Measurements from ENCODE around the gene COL8A1.

DNA sequence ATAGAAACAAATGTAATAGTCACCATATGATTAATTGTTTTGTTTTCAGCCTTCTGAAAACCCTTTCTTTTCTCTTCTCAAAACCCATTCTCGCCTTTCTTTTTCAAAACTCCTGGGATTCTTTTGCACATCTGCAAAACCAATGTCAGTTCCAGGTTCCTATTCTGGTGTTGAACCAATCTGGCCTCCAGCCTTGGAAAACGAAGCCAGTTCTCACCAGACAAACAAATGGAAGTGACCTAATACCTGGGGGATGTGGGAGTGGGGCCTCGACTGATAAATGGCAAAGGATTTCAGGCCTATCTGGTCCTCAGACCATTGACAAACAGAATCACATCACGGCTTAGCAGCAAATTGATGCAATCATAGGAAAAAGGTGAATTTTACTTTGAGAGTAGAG is 73.0 kb downstream of the COL8A1 start:
- TF ChIP-seq, protein P1, sequence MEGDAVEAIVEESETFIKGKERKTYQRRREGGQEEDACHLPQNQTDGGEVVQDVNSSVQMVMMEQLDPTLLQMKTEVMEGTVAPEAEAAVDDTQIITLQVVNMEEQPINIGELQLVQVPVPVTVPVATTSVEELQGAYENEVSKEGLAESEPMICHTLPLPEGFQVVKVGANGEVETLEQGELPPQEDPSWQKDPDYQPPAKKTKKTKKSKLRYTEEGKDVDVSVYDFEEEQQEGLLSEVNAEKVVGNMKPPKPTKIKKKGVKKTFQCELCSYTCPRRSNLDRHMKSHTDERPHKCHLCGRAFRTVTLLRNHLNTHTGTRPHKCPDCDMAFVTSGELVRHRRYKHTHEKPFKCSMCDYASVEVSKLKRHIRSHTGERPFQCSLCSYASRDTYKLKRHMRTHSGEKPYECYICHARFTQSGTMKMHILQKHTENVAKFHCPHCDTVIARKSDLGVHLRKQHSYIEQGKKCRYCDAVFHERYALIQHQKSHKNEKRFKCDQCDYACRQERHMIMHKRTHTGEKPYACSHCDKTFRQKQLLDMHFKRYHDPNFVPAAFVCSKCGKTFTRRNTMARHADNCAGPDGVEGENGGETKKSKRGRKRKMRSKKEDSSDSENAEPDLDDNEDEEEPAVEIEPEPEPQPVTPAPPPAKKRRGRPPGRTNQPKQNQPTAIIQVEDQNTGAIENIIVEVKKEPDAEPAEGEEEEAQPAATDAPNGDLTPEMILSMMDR (IDR thresholded peaks at IDR 0.05; ENCODE audit: insufficient read depth, low read depth, low read length), result no peak
- TF ChIP-seq EZH2 (IDR thresholded peaks at IDR 0.05; ENCODE audit: insufficient read depth, low read length), result no peak
